ENCODE measurements around the gene KCNN1. TPM values are rescaled to one million over a fixed set of nuclear protein-coding genes. Genes with fewer than 3 reads are reported as not detected.

Gene KCNN1
- total RNA-seq, 4 donors from 2014 or later: 0.22 TPM; not detected in 3

GRCh38 chr19:17950310-17951156 is 16.4 kb upstream of the KCNN1 start:
- peaks cover 30% of the 10 kb centered on the region for H3K27me3 ChIP-seq
- H3K4me1 ChIP-seq: peaks cover 30 to 45% of the 10 kb centered on the region in 2 donors
- intact Hi-C loops (cut with DNase I): no loop called here
- H3K4me3 ChIP-seq (replicated peaks in 1 of 3): no peak overlapping the region
- no peaks in the 10 kb centered on the region for H3K9me3 ChIP-seq
- H3K27ac ChIP-seq: no peak overlapping the region
- TF ChIP-seq, protein P1, sequence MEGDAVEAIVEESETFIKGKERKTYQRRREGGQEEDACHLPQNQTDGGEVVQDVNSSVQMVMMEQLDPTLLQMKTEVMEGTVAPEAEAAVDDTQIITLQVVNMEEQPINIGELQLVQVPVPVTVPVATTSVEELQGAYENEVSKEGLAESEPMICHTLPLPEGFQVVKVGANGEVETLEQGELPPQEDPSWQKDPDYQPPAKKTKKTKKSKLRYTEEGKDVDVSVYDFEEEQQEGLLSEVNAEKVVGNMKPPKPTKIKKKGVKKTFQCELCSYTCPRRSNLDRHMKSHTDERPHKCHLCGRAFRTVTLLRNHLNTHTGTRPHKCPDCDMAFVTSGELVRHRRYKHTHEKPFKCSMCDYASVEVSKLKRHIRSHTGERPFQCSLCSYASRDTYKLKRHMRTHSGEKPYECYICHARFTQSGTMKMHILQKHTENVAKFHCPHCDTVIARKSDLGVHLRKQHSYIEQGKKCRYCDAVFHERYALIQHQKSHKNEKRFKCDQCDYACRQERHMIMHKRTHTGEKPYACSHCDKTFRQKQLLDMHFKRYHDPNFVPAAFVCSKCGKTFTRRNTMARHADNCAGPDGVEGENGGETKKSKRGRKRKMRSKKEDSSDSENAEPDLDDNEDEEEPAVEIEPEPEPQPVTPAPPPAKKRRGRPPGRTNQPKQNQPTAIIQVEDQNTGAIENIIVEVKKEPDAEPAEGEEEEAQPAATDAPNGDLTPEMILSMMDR (IDR thresholded peaks at IDR 0.05): no peak
- no peak for TF ChIP-seq POLR2A (IDR thresholded peaks at IDR 0.05)
- DNase-seq: peak; percentile 21 to 36
- H3K36me3 ChIP-seq: no peaks in the 10 kb centered on the region
- WGBS, 2 donors: 1 to 2% methylated on average over 40 to 45 of the region's 48 CpGs

DNA sequence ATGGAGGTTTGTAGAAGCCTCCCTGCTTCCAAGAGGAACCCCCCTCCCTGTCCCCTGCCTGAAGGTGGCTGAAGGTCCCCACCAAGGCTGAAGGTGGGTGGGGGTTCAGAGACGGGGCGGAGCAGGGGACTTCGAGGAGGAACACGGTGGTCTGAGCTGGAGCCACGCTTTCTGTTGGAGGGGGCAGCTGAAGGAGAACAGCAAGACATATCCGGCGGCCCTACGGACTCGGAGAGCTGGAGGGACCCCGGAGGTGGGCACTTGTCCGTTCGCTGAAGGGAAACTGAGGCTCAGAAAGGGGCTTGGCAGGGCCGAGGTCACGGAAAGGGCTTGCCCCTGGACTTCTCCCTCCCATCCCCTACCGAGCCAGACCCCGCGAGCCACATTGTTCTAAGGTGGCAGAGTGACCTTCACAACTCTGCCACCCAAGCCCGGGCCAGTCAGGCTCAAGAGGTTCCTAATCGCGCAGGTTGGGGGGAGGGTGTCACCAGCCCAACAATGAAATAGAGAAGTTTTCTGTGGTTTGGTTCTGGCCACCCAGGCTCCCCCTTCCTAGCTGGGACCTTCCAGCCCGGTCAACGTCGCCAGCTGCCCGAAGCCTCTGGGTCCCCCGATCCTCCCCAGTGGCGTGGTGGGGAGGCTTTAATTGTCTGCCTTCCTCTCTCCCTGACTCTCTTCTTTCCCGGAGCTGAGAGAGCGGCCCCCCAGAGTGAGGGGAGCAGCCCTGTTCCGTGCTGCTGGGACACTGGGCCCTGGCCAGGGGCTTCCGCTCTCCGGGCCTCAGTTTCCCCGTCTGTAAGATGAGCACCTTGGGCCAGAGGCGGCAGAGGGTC is 15.5 kb upstream of the KCNN1 start:
- H3K9me3 ChIP-seq: no peaks in the 10 kb centered on the region
- H3K27me3 ChIP-seq: peaks cover 30% of the 10 kb centered on the region
- intact Hi-C loops (cut with DNase I): no loop called here
- TF ChIP-seq, protein P1 (IDR thresholded peaks at IDR 0.05): no peak
- no peak for TF ChIP-seq POLR2A (IDR thresholded peaks at IDR 0.05)
- WGBS, 2 donors: 0 to 2% methylated on average over 22 to 31 of the region's 33 CpGs
- peaks cover 30 to 45% of the 10 kb centered on the region in 2 donors for H3K4me1 ChIP-seq
- peak in 1 of 2 donors; percentile 10 for DNase-seq
- no peaks in the 10 kb centered on the region for H3K36me3 ChIP-seq
- no peak overlapping the region for H3K4me3 ChIP-seq (replicated peaks in 1 of 3)
- no peak overlapping the region for H3K27ac ChIP-seq

GRCh38 chr19:17951990-17952976 is 14.6 kb upstream of the KCNN1 start:
- WGBS, 2 donors: 2 to 3% methylated on average over 10 to 14 of the region's 68 CpGs
- peaks cover 30% of the 10 kb centered on the region for H3K27me3 ChIP-seq

GRCh38 chr19:17953316-17953801 is 13.5 kb upstream of the KCNN1 start:
- no peak overlapping the region for H3K4me3 ChIP-seq (replicated peaks in 1 of 3)
- H3K27me3 ChIP-seq: peaks cover 30% of the 10 kb centered on the region
- intact Hi-C loops (cut with DNase I): no loop called here
- WGBS, 2 donors: 59 to 65% methylated on average over 6 to 7 of the region's 7 CpGs
- TF ChIP-seq POLR2A (IDR thresholded peaks at IDR 0.05): no peak
- TF ChIP-seq, protein P1 (IDR thresholded peaks at IDR 0.05): no peak
- H3K27ac ChIP-seq: no peak overlapping the region
- H3K36me3 ChIP-seq: no peaks in the 10 kb centered on the region
- H3K9me3 ChIP-seq: no peaks in the 10 kb centered on the region
- no peak for DNase-seq
- H3K4me1 ChIP-seq: peaks cover 24 to 42% of the 10 kb centered on the region in 2 donors

More at GRCh38 chr19:17951990-17952976, 14.6 kb upstream of the KCNN1 start:
- Histone ChIP-seq H3K36me3 (no peaks in the 10 kb centered on the region), H3K27ac (no peak overlapping the region), H3K4me1 (peaks cover 27 to 45% of the 10 kb centered on the region in 2 donors), H3K4me3 (replicated peaks in 1 of 3) (no peak overlapping the region), H3K9me3 (no peaks in the 10 kb centered on the region)
- no peak for TF ChIP-seq POLR2A (IDR thresholded peaks at IDR 0.05)
- TF ChIP-seq, protein P1 (IDR thresholded peaks at IDR 0.05): no peak
- no peak for DNase-seq
- intact Hi-C loops (cut with DNase I): no loop called here

All from thyroid gland (tissue), 4 donors.